ENCODE measurements around the gene TMEM184B. TPM values are rescaled to one million over a fixed set of nuclear protein-coding genes. Genes with fewer than 3 reads are reported as not detected.
A peak's percentile ranks its signal among the peaks of the same experiment; 100 is the strongest.

Gene TMEM184B
- total RNA-seq, 6 experiments from 2014 or later, result 104 to 125 (median 111) TPM

- H3K4me1 Mint-ChIP-seq (ENCODE audit: low read depth), result peaks cover 82% of the 10 kb centered on the region
Observed at GRCh38 chr22:38314051-38314932, 41.5 kb upstream of the TMEM184B start.

DNA sequence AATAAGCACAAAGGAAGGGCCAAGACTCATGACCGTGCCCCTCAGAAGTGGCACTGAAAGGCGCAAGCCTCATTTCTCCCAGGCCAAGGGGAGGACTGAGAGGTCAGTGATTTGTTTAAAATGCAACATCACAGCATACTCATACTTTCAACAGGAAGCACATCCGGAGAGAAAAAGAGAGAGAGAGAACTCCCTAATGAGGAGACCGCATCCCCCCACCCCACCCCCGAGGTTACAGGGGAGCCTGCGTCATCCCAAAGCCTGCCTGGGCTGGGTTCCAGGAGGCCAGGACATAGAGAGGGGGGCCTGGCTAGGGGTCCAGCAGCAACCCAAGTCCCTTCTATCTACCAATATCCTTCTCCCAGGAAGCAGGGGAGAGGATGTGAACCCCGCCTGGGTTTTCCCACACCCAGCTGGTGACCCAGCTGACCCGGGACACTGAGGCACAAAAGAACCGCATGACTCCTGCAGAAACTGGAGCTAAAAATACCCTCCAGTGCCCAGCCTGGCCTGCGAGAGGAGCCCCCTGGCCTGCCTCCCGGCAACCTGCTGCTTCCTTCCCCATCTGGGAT lies 40.7 kb upstream of the TMEM184B start:
- H3K4me1 Mint-ChIP-seq (ENCODE audit: low read depth), result peaks cover 82% of the 10 kb centered on the region
- H3K27ac Mint-ChIP-seq, result peak overlapping the region; percentile 97
- peaks cover 53% of the 10 kb centered on the region for H3K36me3 Mint-ChIP-seq (ENCODE audit: low read depth)
- TF ChIP-seq, protein P1, sequence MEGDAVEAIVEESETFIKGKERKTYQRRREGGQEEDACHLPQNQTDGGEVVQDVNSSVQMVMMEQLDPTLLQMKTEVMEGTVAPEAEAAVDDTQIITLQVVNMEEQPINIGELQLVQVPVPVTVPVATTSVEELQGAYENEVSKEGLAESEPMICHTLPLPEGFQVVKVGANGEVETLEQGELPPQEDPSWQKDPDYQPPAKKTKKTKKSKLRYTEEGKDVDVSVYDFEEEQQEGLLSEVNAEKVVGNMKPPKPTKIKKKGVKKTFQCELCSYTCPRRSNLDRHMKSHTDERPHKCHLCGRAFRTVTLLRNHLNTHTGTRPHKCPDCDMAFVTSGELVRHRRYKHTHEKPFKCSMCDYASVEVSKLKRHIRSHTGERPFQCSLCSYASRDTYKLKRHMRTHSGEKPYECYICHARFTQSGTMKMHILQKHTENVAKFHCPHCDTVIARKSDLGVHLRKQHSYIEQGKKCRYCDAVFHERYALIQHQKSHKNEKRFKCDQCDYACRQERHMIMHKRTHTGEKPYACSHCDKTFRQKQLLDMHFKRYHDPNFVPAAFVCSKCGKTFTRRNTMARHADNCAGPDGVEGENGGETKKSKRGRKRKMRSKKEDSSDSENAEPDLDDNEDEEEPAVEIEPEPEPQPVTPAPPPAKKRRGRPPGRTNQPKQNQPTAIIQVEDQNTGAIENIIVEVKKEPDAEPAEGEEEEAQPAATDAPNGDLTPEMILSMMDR (IDR thresholded peaks at IDR 0.05), result no peak
- H3K27me3 Mint-ChIP-seq (ENCODE audit: insufficient read depth), result peaks cover 21% of the 10 kb centered on the region
- DNase-seq, result peak; percentile 84
- no peaks in the 10 kb centered on the region for H3K9me3 Mint-ChIP-seq
- H3K4me3 Mint-ChIP-seq, result peak overlapping the region; percentile 97

More at GRCh38 chr22:38314051-38314932, 41.5 kb upstream of the TMEM184B start:
- peaks cover 47% of the 10 kb centered on the region for H3K36me3 Mint-ChIP-seq (ENCODE audit: low read depth)
- H3K27me3 Mint-ChIP-seq (ENCODE audit: insufficient read depth), result peaks cover 20% of the 10 kb centered on the region
- TF ChIP-seq, protein P1 (IDR thresholded peaks at IDR 0.05), result 0 out of 2 replicates have a peak, but pooled peaks have one; percentile 24
- H3K27ac Mint-ChIP-seq, result peak overlapping the region; percentile 97
- peak overlapping the region; percentile 97 for H3K4me3 Mint-ChIP-seq
- H3K9me3 Mint-ChIP-seq, result no peaks in the 10 kb centered on the region
- no peak for DNase-seq

GRCh38 chr22:38312261-38312800 lies 39.5 kb upstream of the TMEM184B start:
- TF ChIP-seq, protein P1 (IDR thresholded peaks at IDR 0.05), result no peak
- Mint-ChIP-seq H3K4me1 (ENCODE audit: low read depth) (peaks cover 79% of the 10 kb centered on the region), H3K27me3 (ENCODE audit: insufficient read depth) (peaks cover 22% of the 10 kb centered on the region), H3K9me3 (no peaks in the 10 kb centered on the region), H3K4me3 (peak overlapping the region; percentile 97), H3K36me3 (ENCODE audit: low read depth) (peaks cover 60% of the 10 kb centered on the region), H3K27ac (peak overlapping the region; percentile 97)
- DNase-seq, result no peak

- peak overlapping the region; percentile 70 for H3K4me3 Mint-ChIP-seq
- H3K9me3 Mint-ChIP-seq, result no peaks in the 10 kb centered on the region
- H3K4me1 Mint-ChIP-seq (ENCODE audit: low read depth), result peaks cover 86% of the 10 kb centered on the region
- TF ChIP-seq, protein P1 (IDR thresholded peaks at IDR 0.05), result no peak
- peak overlapping the region; percentile 97 for H3K27ac Mint-ChIP-seq
- peaks cover 20% of the 10 kb centered on the region for H3K27me3 Mint-ChIP-seq (ENCODE audit: insufficient read depth)
- H3K36me3 Mint-ChIP-seq (ENCODE audit: low read depth), result peaks cover 62% of the 10 kb centered on the region
- DNase-seq, result no peak
Observed at GRCh38 chr22:38311323-38311620, 38.5 kb upstream of the TMEM184B start.

DNA sequence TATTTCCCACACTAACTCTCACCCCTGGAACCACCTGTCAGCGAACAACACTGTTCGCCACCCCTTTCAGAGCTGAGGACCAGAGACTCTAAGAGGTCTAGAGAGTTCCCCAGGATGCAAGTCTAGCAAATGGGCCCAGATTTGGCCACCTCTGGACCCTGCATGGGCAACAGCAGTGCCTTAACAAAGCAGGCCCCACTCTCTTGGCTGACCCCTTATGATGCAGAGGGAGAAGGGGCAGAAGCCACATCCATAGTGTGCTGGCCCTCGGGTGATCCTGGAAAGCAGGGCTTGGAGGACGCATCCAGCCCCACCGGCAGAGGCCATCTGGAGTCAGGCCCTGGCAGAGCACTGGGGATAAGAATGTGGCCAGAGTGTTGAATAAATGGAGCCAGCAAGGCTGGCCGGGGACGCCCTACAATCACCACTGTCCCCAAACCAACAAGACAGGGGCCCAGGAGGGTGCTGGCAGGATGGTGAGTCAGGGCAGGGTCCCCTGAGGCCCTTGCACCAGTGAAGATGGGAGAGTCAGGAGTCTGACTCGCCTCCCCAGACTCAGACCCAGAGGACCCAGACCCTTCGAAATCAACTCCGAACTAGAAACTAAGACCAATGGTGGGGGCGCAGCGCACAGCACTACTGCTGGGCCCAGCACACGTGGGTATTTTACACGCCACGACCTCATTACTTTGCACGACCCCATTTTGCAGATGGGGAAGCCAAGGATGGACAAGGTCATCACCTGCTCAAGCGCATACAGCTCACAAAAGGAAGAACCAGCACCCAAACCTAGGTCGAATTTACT lies 37.9 kb upstream of the TMEM184B start:
- Mint-ChIP-seq H3K27me3 (ENCODE audit: insufficient read depth) (peaks cover 14% of the 10 kb centered on the region), H3K27ac (peak overlapping the region; percentile 97), H3K36me3 (ENCODE audit: low read depth) (peaks cover 62% of the 10 kb centered on the region), H3K4me1 (ENCODE audit: low read depth) (peaks cover 92% of the 10 kb centered on the region), H3K9me3 (no peaks in the 10 kb centered on the region), H3K4me3 (peak overlapping the region; percentile 70)
- DNase-seq, result no peak
- TF ChIP-seq, protein P1 (IDR thresholded peaks at IDR 0.05), result no peak
